DND-41 (cell line): ENCODE data around the gene EIF4G3.

ENCODE experiments used
- EZH2 ChIP-seq: IDR thresholded peaks from 3 replicates; pipeline ENCODE4 v1.6.1; 2012; ENCODE audit warnings: borderline replicate concordance, low read depth, mild to moderate bottlenecking, moderate library complexity, low read length, inconsistent platforms; ENCODE audit not compliant: severe bottlenecking
- TF ChIP-seq, protein P1 (sequence below): IDR thresholded peaks from 2 replicates; pipeline ENCODE4 v1.5.1; 2012; ENCODE audit warnings: borderline replicate concordance, low read length, moderate library complexity, mild to moderate bottlenecking; ENCODE audit not compliant: poor library complexity, severe bottlenecking; ENCODE audit errors: extremely low read depth

DNA sequence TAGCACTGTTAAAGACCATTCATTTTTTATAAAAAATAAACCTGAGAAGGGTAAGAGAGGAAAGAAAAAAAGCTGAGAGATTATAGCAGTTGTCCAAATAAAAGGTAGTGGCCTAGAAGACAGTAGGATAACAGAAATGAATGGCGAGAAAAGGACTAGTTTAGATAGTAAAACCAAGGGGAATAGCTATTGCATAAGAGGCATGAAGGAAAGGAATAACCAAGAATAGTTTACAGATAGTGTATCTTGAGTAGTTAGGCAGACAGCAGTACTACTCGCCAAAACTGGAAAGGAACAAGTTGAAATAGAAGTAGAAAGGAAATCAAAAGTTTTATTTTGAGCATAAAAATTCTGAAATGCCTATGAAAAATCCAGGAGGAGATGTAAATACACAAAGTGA, 70.5 kb downstream of the EIF4G3 start:
- TF ChIP-seq, protein P1, sequence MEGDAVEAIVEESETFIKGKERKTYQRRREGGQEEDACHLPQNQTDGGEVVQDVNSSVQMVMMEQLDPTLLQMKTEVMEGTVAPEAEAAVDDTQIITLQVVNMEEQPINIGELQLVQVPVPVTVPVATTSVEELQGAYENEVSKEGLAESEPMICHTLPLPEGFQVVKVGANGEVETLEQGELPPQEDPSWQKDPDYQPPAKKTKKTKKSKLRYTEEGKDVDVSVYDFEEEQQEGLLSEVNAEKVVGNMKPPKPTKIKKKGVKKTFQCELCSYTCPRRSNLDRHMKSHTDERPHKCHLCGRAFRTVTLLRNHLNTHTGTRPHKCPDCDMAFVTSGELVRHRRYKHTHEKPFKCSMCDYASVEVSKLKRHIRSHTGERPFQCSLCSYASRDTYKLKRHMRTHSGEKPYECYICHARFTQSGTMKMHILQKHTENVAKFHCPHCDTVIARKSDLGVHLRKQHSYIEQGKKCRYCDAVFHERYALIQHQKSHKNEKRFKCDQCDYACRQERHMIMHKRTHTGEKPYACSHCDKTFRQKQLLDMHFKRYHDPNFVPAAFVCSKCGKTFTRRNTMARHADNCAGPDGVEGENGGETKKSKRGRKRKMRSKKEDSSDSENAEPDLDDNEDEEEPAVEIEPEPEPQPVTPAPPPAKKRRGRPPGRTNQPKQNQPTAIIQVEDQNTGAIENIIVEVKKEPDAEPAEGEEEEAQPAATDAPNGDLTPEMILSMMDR, result no peak
- TF ChIP-seq EZH2, result no peak
